Fibroblast of the conjunctiva (primary cell): ENCODE results near the gene TOP3A.
"Not testable (repeated sequence)": the region's sequence is repeated elsewhere in the genome, so short reads cannot be mapped to it uniquely, and the experiment has no call there.

Source experiments
- DNase-seq: peaks from one replicate; pipeline ENCODE4 v3.0.0-alpha.2; 2010; ENCODE audit warnings: low read depth

The TOP3A gene

GRCh38 chr17:18314731-18315561 is at the start of gene TOP3A, which contains the start of gene SMCR8:
Gene TOP3A, minus strand, starts transcription at chr17:18314994. Its CDS starts 216 bp downstream, at chr17:18314778.
Gene SMCR8, plus strand, starts transcription at chr17:18315293. Its CDS starts 497 bp downstream, at chr17:18315790.
- peak; percentile 96 for DNase-seq

GRCh38 chr17:18364166-18364565 is 49.4 kb upstream of the TOP3A start:
- DNase-seq: no peak

GRCh38 chr17:18363101-18364049 is 48.6 kb upstream of the TOP3A start, which contains the start of gene SHMT1:
Gene SHMT1, minus strand, starts transcription at chr17:18363550. Its CDS starts 7,569 bp downstream, at chr17:18355981.
- peak; percentile 67 for DNase-seq

GRCh38 chr17:18362698-18363100 is 47.9 kb upstream of the TOP3A start:
- DNase-seq: peak; percentile 6

- no peak for DNase-seq
Measured at GRCh38 chr17:18361837-18362697, 47.3 kb upstream of the TOP3A start.

- DNase-seq: no peak
Measured at GRCh38 chr17:18360518-18360917, 45.7 kb upstream of the TOP3A start.

GRCh38 chr17:18356624-18357023 is 41.8 kb upstream of the TOP3A start:
- DNase-seq: peak; percentile 66

GRCh38 chr17:18353541-18353940 is 38.7 kb upstream of the TOP3A start:
- DNase-seq: no peak

- DNase-seq: no peak
Measured at GRCh38 chr17:18344021-18344420, 29.2 kb upstream of the TOP3A start.

- no peak for DNase-seq
Measured at GRCh38 chr17:18339933-18340332, 25.1 kb upstream of the TOP3A start.

GRCh38 chr17:18338158-18338557 is 23.4 kb upstream of the TOP3A start:
- not testable (repeated sequence) for DNase-seq

GRCh38 chr17:18332909-18333489 is 18.2 kb upstream of the TOP3A start:
- DNase-seq: no peak

- no peak for DNase-seq
Measured at GRCh38 chr17:18331879-18332278, 17.1 kb upstream of the TOP3A start.

- no peak for DNase-seq
Measured at GRCh38 chr17:18328643-18329204, 13.9 kb upstream of the TOP3A start.

- no peak for DNase-seq
Measured at GRCh38 chr17:18327556-18327955, 12.8 kb upstream of the TOP3A start.

GRCh38 chr17:18327093-18327492 is 12.3 kb upstream of the TOP3A start:
- no peak for DNase-seq

GRCh38 chr17:18326572-18326971 is 11.8 kb upstream of the TOP3A start:
- DNase-seq: no peak

GRCh38 chr17:18326039-18326438 is 11.2 kb upstream of the TOP3A start:
- no peak for DNase-seq

- DNase-seq: no peak
Measured at GRCh38 chr17:18324140-18325050, 9.6 kb upstream of the TOP3A start.
